GM23248 (cell line): ENCODE measurements around the gene CNNM4. TPM values are rescaled to one million over a fixed set of nuclear protein-coding genes. Genes with fewer than 3 reads are reported as not detected.

Experiments used
- DNase-seq: peaks from one replicate; pipeline ENCODE4 v3.0.0-alpha.2; 2015
- H2AFZ ChIP-seq: fragments of 200-600 bp; sonication (generic); 2 replicates; pipeline ENCODE4 v1.6.1; 2016; ENCODE audit warnings: antibody characterized with exemption
- H3F3A ChIP-seq: fragments of 200-600 bp; sonication (generic); 2 replicates; pipeline ENCODE4 v1.6.1; 2016; ENCODE audit warnings: mild to moderate bottlenecking, antibody characterized with exemption, mixed run types; ENCODE audit not compliant: insufficient read depth
- H3K27ac ChIP-seq: fragments of 200-600 bp; sonication (generic); 2 replicates; pipeline ENCODE4 v1.5.1; 2016; ENCODE audit warnings: mild to moderate bottlenecking
- H3K27me3 ChIP-seq: fragments of 200-600 bp; sonication (generic); replicated peaks from 2 replicates; pipeline ENCODE4 v1.6.1; 2016; ENCODE audit warnings: mild to moderate bottlenecking; ENCODE audit not compliant: insufficient read depth
- H3K36me3 ChIP-seq: fragments of 200-600 bp; sonication (generic); 2 replicates; pipeline ENCODE4 v1.6.1; 2016; ENCODE audit warnings: low read depth, mild to moderate bottlenecking
- H3K4me1 ChIP-seq: fragments of 200-600 bp; sonication (generic); 2 replicates; pipeline ENCODE4 v1.6.1; 2016; ENCODE audit warnings: mild to moderate bottlenecking; ENCODE audit not compliant: insufficient read depth
- H3K4me2 ChIP-seq: fragments of 200-600 bp; sonication (generic); one replicate; pipeline ENCODE4 v1.6.1; 2016; ENCODE audit warnings: mild to moderate bottlenecking; ENCODE audit not compliant: unreplicated experiment
- H3K4me3 ChIP-seq: fragments of 200-600 bp; sonication (generic); 2 replicates; pipeline ENCODE4 v1.5.1; 2016; ENCODE audit warnings: mild to moderate bottlenecking
- H3K79me2 ChIP-seq: fragments of 200-600 bp; sonication (generic); 2 replicates; pipeline ENCODE4 v1.6.1; 2016; ENCODE audit warnings: mild to moderate bottlenecking; ENCODE audit not compliant: insufficient read depth
- H3K9ac ChIP-seq: fragments of 200-600 bp; sonication (generic); 2 replicates; pipeline ENCODE4 v1.6.1; 2016; ENCODE audit warnings: mild to moderate bottlenecking
- H3K9me2 ChIP-seq: fragments of 200-600 bp; sonication (generic); 2 replicates; pipeline ENCODE4 v1.6.1; 2016; ENCODE audit warnings: mixed run types, mild to moderate bottlenecking, moderate library complexity; ENCODE audit not compliant: insufficient read depth
- H3K9me3 ChIP-seq: fragments of 200-600 bp; sonication (generic); one replicate; pipeline ENCODE4 v1.6.1; 2017; ENCODE audit warnings: low read depth
- H4K20me1 ChIP-seq: fragments of 200-600 bp; sonication (generic); 2 replicates; pipeline ENCODE4 v1.6.0; 2016; ENCODE audit not compliant: insufficient read depth
- EZH2 ChIP-seq: fragments of 200-600 bp; sonication (generic); IDR thresholded peaks from 2 replicates; pipeline ENCODE4 v1.6.1; 2018; ENCODE audit warnings: antibody characterized with exemption, mild to moderate bottlenecking; ENCODE audit not compliant: insufficient read depth, poor library complexity, severe bottlenecking
- EZH2phosphoT487 ChIP-seq: fragments of 200-600 bp; sonication (generic); IDR thresholded peaks from 2 replicates; pipeline ENCODE4 v1.6.1; 2018; ENCODE audit warnings: antibody characterized with exemption, moderate library complexity, mild to moderate bottlenecking, low read depth; ENCODE audit not compliant: insufficient read depth
- WGBS, 2 experiments: methylation state at CpG; one replicate each; pipeline ENCODE4 v1.1.6; 2015 to 2017; ENCODE audit warnings: low lambda C conversion rate in 2 of 2, low coverage in 1 of 2; ENCODE audit errors: missing lambda C conversion rate in 2 of 2; 5-methylcytosine and 5-hydroxymethylcytosine counted together
- in situ Hi-C: fragments of 300-500 bp; cut with MboI; formaldehyde crosslinking; loops from 2 replicates; pipeline ENCODE4 v1.15.0; 2020
- polyA plus RNA-seq: library from polyadenylated mRNA; unstranded; fragments of >200 nt; fragmentation: Nextera tagmentation; extraction: Ambion mirVana; gene quantifications from 2 replicates; pipeline ENCODE4 v1.2.1, GENCODE V29; 2016
- total RNA-seq: library from RNA; depleted of rRNA; stranded (reverse); fragments of >200 nt; shearing (Covaris generic); gene quantifications from 2 replicates; pipeline ENCODE4 v1.2.3, GENCODE V29; 2014

The CNNM4 gene
- total and polyA plus RNA-seq, 2 experiments from 2014 or later = 2.8 to 4.8 TPM

GRCh38 chr2:96773922-96774321 lies 13.2 kb downstream of the CNNM4 start:
- 93 to 98% methylated on average over 7 of the region's 7 CpGs for WGBS, 2 experiments
- Histone ChIP-seq H3K36me3 (no peaks in the 10 kb centered on the region), H4K20me1 (no peaks in the 10 kb centered on the region), H3K9me2 (no peaks in the 10 kb centered on the region), H3K27me3 (no peaks in the 10 kb centered on the region), H3K4me2 (no peak overlapping the region), H2AFZ (no peak overlapping the region), H3F3A (no peaks in the 10 kb centered on the region), H3K9me3 (no peaks in the 10 kb centered on the region), H3K27ac (no peak overlapping the region), H3K4me1 (no peaks in the 10 kb centered on the region), H3K79me2 (no peaks in the 10 kb centered on the region), H3K9ac (no peak overlapping the region), H3K4me3 (no peak overlapping the region)
- in situ Hi-C loops = no loop called here
- TF ChIP-seq EZH2 (no peak), EZH2phosphoT487 (no peak)
- DNase-seq = no peak

- no peaks in the 10 kb centered on the region for H3K9me3 ChIP-seq
- in situ Hi-C loops = no loop called here
- no peak overlapping the region for H3K27ac ChIP-seq
- TF ChIP-seq EZH2 = no peak
- TF ChIP-seq EZH2phosphoT487 = no peak
- H3K4me3 ChIP-seq = no peak overlapping the region
- no peaks in the 10 kb centered on the region for H3K27me3 ChIP-seq
- no peaks in the 10 kb centered on the region for H3F3A ChIP-seq
- no peak overlapping the region for H3K4me2 ChIP-seq
- H3K36me3 ChIP-seq = no peaks in the 10 kb centered on the region
- DNase-seq = peak; percentile 14
- H3K9me2 ChIP-seq = no peaks in the 10 kb centered on the region
- WGBS, 2 experiments = 0% methylated on average over 1 of the region's 1 CpG
- H2AFZ ChIP-seq = no peak overlapping the region
- no peaks in the 10 kb centered on the region for H3K79me2 ChIP-seq
- H4K20me1 ChIP-seq = no peaks in the 10 kb centered on the region
- no peak overlapping the region for H3K9ac ChIP-seq
- no peaks in the 10 kb centered on the region for H3K4me1 ChIP-seq
Measured at GRCh38 chr2:96775160-96775559, 14.5 kb downstream of the CNNM4 start.

GRCh38 chr2:96783388-96783787 lies 22.7 kb downstream of the CNNM4 start:
- Histone ChIP-seq H3K27me3 (no peaks in the 10 kb centered on the region), H3F3A (peaks cover 18% of the 10 kb centered on the region), H3K79me2 (no peaks in the 10 kb centered on the region), H3K27ac (no peak overlapping the region), H3K4me3 (no peak overlapping the region), H3K4me1 (peaks cover 13% of the 10 kb centered on the region), H3K9me2 (no peaks in the 10 kb centered on the region), H3K9ac (no peak overlapping the region), H3K36me3 (no peaks in the 10 kb centered on the region), H2AFZ (no peak overlapping the region), H4K20me1 (no peaks in the 10 kb centered on the region), H3K4me2 (no peak overlapping the region), H3K9me3 (no peaks in the 10 kb centered on the region)
- no peak for TF ChIP-seq EZH2phosphoT487
- TF ChIP-seq EZH2 = no peak
- DNase-seq = no peak
- 80 to 85% methylated on average over 4 of the region's 4 CpGs for WGBS, 2 experiments
- in situ Hi-C loops = no loop called here

GRCh38 chr2:96787411-96787810 lies 26.7 kb downstream of the CNNM4 start:
- Histone ChIP-seq H3K27me3 (no peaks in the 10 kb centered on the region), H3K9me3 (no peaks in the 10 kb centered on the region), H3K79me2 (no peaks in the 10 kb centered on the region), H3K4me2 (peak overlapping the region; percentile 45), H3K9me2 (no peaks in the 10 kb centered on the region), H3K4me1 (peaks cover 13% of the 10 kb centered on the region), H3K36me3 (no peaks in the 10 kb centered on the region), H3F3A (peaks cover 18% of the 10 kb centered on the region), H3K27ac (no peak overlapping the region), H3K4me3 (no peak overlapping the region), H3K9ac (no peak overlapping the region), H2AFZ (no peak overlapping the region), H4K20me1 (no peaks in the 10 kb centered on the region)
- in situ Hi-C loops = no loop called here
- TF ChIP-seq EZH2phosphoT487 (no peak), EZH2 (no peak)
- WGBS, 2 experiments = 96 to 99% methylated on average over 3 of the region's 3 CpGs
- no peak for DNase-seq
